HG02885 (cell line): Measurements from ENCODE around the gene ARHGEF26.

Source experiments
- ATAC-seq: cut with Tn5 transposase; IDR thresholded peaks from one replicate; pipeline ENCODE4 v1.9.1; 2021; ENCODE audit warnings: mild to moderate bottlenecking; ENCODE audit not compliant: unreplicated experiment, poor library complexity

ARHGEF26 gene

GRCh38 chr3:154149286-154149685, 28.1 kb downstream of the ARHGEF26 start:
- ATAC-seq = no peak

- no peak for ATAC-seq
Measured at GRCh38 chr3:154151969-154152368, 30.8 kb downstream of the ARHGEF26 start.

DNA sequence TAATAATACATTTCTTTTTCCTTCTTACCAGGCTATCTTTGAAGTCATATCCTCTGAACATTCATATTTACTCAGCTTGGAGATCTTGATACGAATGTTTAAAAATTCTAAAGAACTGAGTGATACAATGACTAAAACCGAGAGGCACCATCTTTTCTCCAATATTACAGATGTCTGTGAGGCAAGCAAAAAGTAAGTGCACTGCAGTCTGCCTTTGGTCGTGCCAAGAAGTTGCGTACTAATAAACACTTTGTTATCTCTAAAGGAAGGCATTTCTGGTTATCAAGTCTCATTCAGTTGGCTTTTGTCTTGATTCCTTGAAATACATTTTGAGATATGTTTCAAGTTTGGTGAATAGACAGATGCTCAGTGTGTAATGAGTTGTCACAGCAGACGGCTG, 31.6 kb downstream of the ARHGEF26 start:
- no peak for ATAC-seq

- no peak for ATAC-seq
Measured at GRCh38 chr3:154156530-154156929, 35.3 kb downstream of the ARHGEF26 start.

DNA sequence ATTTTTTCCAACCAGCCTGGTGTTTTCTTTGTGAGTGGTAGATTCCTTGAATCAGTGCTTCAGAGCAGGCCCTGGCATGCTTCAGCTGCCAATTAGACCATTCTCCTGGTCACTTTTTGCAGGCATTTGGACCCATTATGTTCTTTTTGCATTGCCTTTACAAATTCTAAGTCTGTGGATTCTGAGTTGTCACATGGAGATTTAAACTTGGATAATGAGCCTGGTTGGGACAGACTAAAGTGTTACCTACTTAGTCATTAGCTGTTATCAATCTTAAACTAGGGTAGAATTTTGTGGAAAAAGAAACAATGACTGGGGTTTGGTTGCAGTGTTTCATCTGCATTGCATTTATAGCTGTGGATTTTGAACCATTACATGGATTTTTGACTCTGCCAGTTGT, 40.6 kb downstream of the ARHGEF26 start:
- ATAC-seq = no peak

DNA sequence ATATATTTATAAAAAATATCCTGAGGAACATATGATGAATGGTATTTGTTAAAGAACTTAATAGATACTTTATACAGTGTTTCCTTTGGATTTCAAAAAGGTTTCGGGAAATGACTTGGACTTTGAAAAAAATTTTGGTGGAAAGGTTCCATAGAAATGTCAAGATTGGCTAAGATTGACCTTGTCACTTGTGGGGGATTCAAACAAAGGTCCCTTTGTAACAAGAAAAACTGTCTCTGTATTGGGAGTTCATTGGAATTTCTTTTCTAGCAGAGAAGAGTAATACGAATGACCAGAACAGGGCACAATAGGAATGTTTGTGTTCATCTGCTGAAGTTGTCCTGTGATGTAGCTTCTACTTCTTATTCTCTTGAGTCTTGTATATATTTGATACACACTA, 43.2 kb downstream of the ARHGEF26 start:
- ATAC-seq = no peak

- no peak for ATAC-seq
Measured at GRCh38 chr3:154168998-154169795, 48.0 kb downstream of the ARHGEF26 start.

GRCh38 chr3:154169796-154170110, 48.6 kb downstream of the ARHGEF26 start:
- ATAC-seq = no peak

- no peak for ATAC-seq
Measured at GRCh38 chr3:154170300-154170699, 49.1 kb downstream of the ARHGEF26 start.

GRCh38 chr3:154175041-154175440, 53.9 kb downstream of the ARHGEF26 start:
- no peak for ATAC-seq

DNA sequence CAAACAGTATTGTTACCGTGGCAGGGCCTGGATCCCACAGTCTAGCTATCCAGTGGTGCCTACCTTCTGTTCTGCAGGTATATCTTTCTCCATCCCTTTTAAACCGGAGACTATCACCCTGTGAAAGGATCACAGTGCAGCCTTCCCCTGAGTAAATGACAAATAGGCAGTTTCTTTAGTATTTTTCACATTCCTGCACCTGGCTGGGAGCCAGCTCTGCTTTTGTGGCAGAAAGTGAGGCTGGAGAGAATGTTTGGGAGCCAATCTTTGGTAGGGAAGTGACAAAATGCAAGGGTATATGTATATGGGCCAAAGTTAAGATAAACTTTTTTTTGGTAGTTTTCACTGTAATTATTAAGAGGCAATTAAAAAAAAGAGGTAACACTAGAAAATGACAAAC, 54.8 kb downstream of the ARHGEF26 start:
- no peak for ATAC-seq

GRCh38 chr3:154177406-154177805, 56.2 kb downstream of the ARHGEF26 start:
- no peak for ATAC-seq

- no peak for ATAC-seq
Measured at GRCh38 chr3:154178172-154178571, 57.0 kb downstream of the ARHGEF26 start.

- ATAC-seq = no peak
Measured at GRCh38 chr3:154180836-154181691, 59.9 kb downstream of the ARHGEF26 start.

GRCh38 chr3:154182322-154182922, 61.2 kb downstream of the ARHGEF26 start:
- ATAC-seq = no peak

DNA sequence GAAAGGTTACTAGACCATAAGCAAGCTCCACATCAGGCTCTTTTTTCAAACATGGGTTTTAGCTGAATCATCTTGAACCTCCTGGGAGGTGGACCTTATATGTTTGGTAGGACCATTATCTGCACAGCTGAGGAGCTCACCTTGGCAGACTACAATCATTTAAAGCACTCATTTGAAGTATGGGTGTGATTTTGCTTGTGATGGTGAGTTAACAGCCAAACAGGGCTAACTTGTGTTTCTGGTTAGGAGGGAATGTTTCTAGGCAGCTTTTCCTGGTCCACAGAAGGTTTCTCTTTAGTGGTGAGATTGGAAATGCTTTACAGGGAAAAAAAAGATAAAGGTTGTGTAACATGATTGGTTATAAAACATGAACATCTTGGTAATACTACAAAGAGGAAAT, 61.8 kb downstream of the ARHGEF26 start:
- ATAC-seq = no peak

GRCh38 chr3:154184582-154184981, 63.4 kb downstream of the ARHGEF26 start:
- ATAC-seq = no peak

- ATAC-seq = no peak
Measured at GRCh38 chr3:154188437-154188836, 67.2 kb downstream of the ARHGEF26 start.

- ATAC-seq = no peak
Measured at GRCh38 chr3:154188846-154189245, 67.7 kb downstream of the ARHGEF26 start.

GRCh38 chr3:154191520-154191919, 70.3 kb downstream of the ARHGEF26 start:
- ATAC-seq = no peak

DNA sequence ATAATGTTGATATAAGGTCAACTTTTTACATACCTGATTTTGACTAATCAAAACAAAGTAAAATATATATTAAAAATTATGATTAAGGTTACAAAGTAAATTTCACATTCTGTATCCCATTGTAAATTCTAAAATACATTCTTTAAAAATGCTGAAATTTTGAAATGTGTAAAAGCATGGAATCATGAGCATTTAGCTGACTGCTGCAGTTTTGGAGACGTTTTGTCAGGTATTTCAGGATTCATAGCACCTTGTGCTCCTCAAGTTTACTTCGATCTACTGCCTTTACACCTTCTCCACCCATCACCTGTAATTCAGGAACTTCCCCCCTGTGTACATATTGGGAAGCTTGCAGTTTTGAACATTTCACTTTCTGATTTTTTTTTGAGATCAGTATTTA, 71.0 kb downstream of the ARHGEF26 start:
- no peak for ATAC-seq
